Cardiac fibroblast (primary cell): Measurements from ENCODE around the gene TMC4.

Experiments
- DNase-seq, 2 donors: peaks; one replicate each; pipeline versions ENCODE4 v3.0.0 to v3.0.0-alpha.2; 2010; ENCODE audit warnings: low read depth in 2 of 2
- H3K4me3 ChIP-seq, 2 donors: replicated peaks in 1 of 2; 1 replicate in 1 of 2; 2 replicates in 1 of 2; pipeline ENCODE4 v1.5.1; 2011; ENCODE audit warnings: low read depth in 2 of 2, low read length in 2 of 2, mild to moderate bottlenecking in 2 of 2, moderate library complexity in 1 of 2
- CTCF ChIP-seq: IDR thresholded peaks from one replicate; pipeline ENCODE4 v1.5.1; 2011; ENCODE audit warnings: low read depth, mild to moderate bottlenecking, low read length, inconsistent platforms

TMC4 gene

DNA sequence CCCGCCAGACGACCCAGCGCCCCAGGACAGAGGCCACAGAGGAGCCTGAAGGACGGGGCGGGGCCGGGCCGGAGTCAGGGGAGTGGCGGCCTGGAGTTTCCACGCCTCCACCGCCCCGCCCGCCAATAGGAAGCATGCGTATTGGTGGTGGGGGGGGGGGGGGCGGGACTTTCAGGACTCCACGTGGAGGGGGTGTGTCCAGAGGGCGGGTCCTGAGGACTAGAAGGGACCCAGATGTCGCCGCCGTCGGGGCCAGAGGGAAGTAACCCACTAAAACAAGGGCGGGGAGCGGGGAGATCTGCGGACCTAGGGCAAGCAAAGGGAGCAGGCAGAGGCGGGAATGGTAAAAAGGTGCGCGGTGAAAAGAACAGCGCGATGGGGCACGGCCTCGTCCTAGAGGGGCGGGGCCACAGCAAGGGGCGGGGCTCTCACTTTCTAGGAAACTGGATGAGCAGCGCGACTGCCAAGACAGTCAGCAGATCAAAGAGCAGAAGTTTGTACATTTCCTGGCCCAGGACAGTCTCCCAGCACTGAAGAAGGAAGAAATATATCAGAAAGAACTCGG, 10.6 kb downstream of the TMC4 start:
- H3K4me3 ChIP-seq, result peak overlapping the region; percentile 51 to 52
- TF ChIP-seq CTCF, result no peak
- DNase-seq, result peak; percentile 73 to 76

GRCh38 chr19:54160854-54161253, 12.1 kb downstream of the TMC4 start:
- H3K4me3 ChIP-seq, result peak overlapping the region in 1 of 2 donors; percentile 69
- TF ChIP-seq CTCF, result no peak
- no peak for DNase-seq

GRCh38 chr19:54160182-54160811, 12.7 kb downstream of the TMC4 start:
- no peak for TF ChIP-seq CTCF
- H3K4me3 ChIP-seq, result peak overlapping the region; percentile 64 to 69
- DNase-seq, result peak; percentile 32 to 45

- TF ChIP-seq CTCF, result peak; percentile 11
- peak; percentile 100 for DNase-seq
- peak within 1 kb of the TSS; percentile 73 to 80 for H3K4me3 ChIP-seq
Measured at GRCh38 chr19:54159352-54160181, 13.4 kb downstream of the TMC4 start, which contains the start of gene LENG1. TSS of gene LENG1 (minus strand) at chr19:54159721. CDS start at chr19:54159695, 26 bp downstream.

DNA sequence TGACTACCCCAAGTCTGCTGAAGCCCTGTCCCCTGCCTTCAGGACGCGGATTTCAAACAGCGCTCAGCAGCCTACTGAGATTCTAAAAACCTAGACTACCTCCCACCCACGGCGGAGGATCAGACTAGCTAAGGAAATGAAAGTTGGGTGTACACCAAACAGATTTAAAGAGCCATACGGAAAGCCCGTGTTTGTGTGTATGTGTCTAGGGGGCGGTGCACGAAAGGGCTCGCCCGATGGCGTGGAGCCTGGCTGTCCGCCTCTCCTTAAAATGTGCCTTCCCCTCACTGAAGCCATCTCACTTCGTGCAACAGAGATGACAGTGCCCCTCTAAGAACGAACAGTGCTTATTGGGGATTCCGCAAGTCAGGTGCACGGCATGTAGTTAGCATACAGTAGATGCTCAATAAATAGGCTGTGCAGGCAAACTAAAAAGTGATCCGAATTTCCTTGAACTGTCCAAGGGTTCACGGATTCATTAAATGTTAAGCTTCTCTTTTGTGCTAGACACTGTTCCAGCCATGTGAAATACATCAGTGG, 14.1 kb downstream of the TMC4 start:
- no peak for TF ChIP-seq CTCF
- peak in 1 of 2 donors; percentile 38 for DNase-seq
- H3K4me3 ChIP-seq, result peak overlapping the region; percentile 73 to 80

- no peak overlapping the region for H3K4me3 ChIP-seq
- TF ChIP-seq CTCF, result no peak
- DNase-seq, result no peak
Measured at GRCh38 chr19:54156953-54157352, 16.0 kb downstream of the TMC4 start.
